ENCODE measurements around the gene SLC6A1.
A peak's percentile ranks its signal among the peaks of the same experiment; 100 is the strongest.
"Not testable (repeated sequence)": the region's sequence is repeated elsewhere in the genome, so short reads cannot be mapped to it uniquely, and the experiment has no call there.

Gene SLC6A1

GRCh38 chr3:11060500-11061251 lies 68.1 kb downstream of the SLC6A1 start:
- DNase-seq (ENCODE audit: low read depth), result peak; percentile 39

- not testable (repeated sequence) for DNase-seq (ENCODE audit: low read depth)
These were observed 68.8 kb downstream of the SLC6A1 start for GRCh38 chr3:11061268-11061871.

- DNase-seq (ENCODE audit: low read depth), result no peak
These were observed 70.2 kb downstream of the SLC6A1 start for GRCh38 chr3:11062704-11063103.

- no peak for DNase-seq (ENCODE audit: low read depth)
These were observed 78.7 kb downstream of the SLC6A1 start for GRCh38 chr3:11071096-11071755.

- DNase-seq (ENCODE audit: low read depth), result no peak
These were observed 80.1 kb downstream of the SLC6A1 start for GRCh38 chr3:11072631-11073030.

GRCh38 chr3:11074011-11074410 lies 81.5 kb downstream of the SLC6A1 start:
- no peak for DNase-seq (ENCODE audit: low read depth)

- DNase-seq (ENCODE audit: low read depth), result no peak
These were observed 81.9 kb downstream of the SLC6A1 start for GRCh38 chr3:11074451-11074850.

- not testable (repeated sequence) for DNase-seq (ENCODE audit: low read depth)
These were observed 82.6 kb downstream of the SLC6A1 start for GRCh38 chr3:11075122-11075521.

- no peak for DNase-seq (ENCODE audit: low read depth)
These were observed 84.2 kb downstream of the SLC6A1 start for GRCh38 chr3:11076711-11077110.

- DNase-seq (ENCODE audit: low read depth), result peak; percentile 66
These were observed 84.9 kb downstream of the SLC6A1 start for GRCh38 chr3:11077466-11077865.

GRCh38 chr3:11078826-11079515 lies 86.4 kb downstream of the SLC6A1 start:
- no peak for DNase-seq (ENCODE audit: low read depth)

- no peak for DNase-seq (ENCODE audit: low read depth)
These were observed 87.9 kb downstream of the SLC6A1 start for GRCh38 chr3:11080492-11080891.

GRCh38 chr3:11084098-11084497 lies 91.5 kb downstream of the SLC6A1 start:
- no peak for DNase-seq (ENCODE audit: low read depth)

GRCh38 chr3:11084677-11085076 lies 92.1 kb downstream of the SLC6A1 start:
- no peak for DNase-seq (ENCODE audit: low read depth)

- peak; percentile 21 for DNase-seq (ENCODE audit: low read depth)
These were observed 92.7 kb downstream of the SLC6A1 start for GRCh38 chr3:11085093-11085840.

- no peak for DNase-seq (ENCODE audit: low read depth)
These were observed 94.3 kb downstream of the SLC6A1 start for GRCh38 chr3:11086856-11087255.

GRCh38 chr3:11088066-11088465 lies 95.5 kb downstream of the SLC6A1 start:
- DNase-seq (ENCODE audit: low read depth), result no peak

- no peak for DNase-seq (ENCODE audit: low read depth)
These were observed 96.3 kb downstream of the SLC6A1 start for GRCh38 chr3:11088831-11089230.
